Measurements from ENCODE around the gene SCFD2.

DNA sequence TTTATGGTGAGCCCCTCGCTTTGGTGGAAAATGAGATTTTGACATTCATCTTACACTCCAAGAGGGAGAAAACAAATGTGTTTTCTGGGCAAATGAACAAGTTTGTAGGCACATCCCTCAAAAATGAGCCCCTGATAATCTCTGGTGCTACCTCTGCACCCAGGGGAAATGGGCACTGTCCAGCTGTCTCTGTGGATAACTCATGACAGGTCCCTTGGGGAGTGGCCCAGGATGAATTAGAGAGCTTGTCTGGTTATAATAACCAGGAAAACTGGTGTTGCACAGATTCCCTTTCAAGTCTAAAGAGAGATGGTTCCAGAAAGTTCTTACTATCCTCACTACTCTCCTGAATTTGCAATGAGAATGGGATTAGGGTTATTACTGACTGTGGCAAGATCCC lies 496.2 kb downstream of the SCFD2 start:
- TF ChIP-seq, protein P1, sequence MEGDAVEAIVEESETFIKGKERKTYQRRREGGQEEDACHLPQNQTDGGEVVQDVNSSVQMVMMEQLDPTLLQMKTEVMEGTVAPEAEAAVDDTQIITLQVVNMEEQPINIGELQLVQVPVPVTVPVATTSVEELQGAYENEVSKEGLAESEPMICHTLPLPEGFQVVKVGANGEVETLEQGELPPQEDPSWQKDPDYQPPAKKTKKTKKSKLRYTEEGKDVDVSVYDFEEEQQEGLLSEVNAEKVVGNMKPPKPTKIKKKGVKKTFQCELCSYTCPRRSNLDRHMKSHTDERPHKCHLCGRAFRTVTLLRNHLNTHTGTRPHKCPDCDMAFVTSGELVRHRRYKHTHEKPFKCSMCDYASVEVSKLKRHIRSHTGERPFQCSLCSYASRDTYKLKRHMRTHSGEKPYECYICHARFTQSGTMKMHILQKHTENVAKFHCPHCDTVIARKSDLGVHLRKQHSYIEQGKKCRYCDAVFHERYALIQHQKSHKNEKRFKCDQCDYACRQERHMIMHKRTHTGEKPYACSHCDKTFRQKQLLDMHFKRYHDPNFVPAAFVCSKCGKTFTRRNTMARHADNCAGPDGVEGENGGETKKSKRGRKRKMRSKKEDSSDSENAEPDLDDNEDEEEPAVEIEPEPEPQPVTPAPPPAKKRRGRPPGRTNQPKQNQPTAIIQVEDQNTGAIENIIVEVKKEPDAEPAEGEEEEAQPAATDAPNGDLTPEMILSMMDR (IDR thresholded peaks at IDR 0.05; ENCODE audit: borderline replicate concordance, extremely low read depth, low read length, poor library complexity, severe bottlenecking), result no peak
- no peak for TF ChIP-seq EZH2 (IDR thresholded peaks at IDR 0.05; ENCODE audit: borderline replicate concordance, low read depth, low read length, severe bottlenecking)

All from DND-41 (cell line).